GM15510 (cell line): Measurements from ENCODE around the gene CFAP299.

Source experiments
- POLR2A ChIP-seq: IDR thresholded peaks from 3 replicates; pipeline ENCODE4 v1.6.1; 2011; ENCODE audit warnings: borderline replicate concordance; ENCODE audit not compliant: insufficient read length; ENCODE audit errors: extremely low read depth

Gene CFAP299

DNA sequence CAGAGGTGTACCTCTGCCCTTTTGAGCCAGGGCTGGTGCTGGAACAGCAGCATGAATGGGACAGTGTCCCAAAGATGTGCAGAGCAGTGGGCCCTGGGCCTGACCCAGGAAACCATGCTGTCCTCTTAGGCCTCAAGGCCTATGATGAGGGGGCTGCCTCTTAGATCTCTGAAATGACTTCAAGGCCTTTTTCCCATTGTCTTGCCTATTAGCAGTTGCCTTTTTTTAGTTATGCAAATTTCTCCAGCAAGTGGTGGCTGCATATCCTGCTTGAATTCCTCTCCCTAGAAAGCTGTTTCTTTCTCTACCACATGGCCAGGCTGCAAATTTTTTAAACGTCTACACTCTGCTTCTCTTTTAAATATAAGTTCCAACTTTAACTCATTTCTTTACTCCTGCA is 160.3 kb downstream of the CFAP299 start:
- no peak for TF ChIP-seq POLR2A

DNA sequence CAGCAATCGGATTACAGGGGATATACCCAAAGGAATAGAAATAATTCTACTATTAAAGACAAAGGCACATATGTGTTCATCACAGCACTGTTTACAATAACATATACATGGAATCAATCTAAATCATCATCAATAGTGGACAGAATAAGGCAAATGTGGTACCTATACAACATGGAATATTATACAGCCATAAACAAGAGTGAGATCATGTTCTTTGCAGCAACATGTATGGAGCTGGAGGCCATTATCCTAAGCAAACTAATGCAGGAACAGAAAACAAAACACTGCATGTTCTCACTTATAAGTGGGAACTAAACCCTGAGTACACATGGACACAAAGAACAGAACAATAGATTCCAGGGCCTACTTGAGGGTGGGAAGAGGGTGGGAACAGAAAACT is 163.2 kb downstream of the CFAP299 start:
- no peak for TF ChIP-seq POLR2A

DNA sequence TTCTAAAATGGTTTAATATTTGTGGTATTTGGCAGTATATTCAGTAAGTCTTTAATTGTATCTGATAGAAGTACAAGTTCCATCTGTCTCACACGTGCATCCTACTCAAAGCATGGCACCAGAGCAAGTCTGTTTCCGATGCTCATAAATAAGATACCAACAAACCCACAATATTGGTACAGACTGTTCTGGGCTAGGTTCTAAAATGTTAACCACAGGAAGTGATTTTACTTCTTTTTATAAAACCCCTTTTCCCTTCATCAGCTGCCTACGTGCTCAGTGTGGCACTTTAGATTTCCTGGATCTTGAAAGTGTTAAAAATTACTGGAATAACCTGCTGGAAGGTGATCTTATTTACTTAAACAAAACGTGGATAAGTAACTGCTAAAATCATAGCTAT is 165.1 kb downstream of the CFAP299 start:
- TF ChIP-seq POLR2A, result no peak

DNA sequence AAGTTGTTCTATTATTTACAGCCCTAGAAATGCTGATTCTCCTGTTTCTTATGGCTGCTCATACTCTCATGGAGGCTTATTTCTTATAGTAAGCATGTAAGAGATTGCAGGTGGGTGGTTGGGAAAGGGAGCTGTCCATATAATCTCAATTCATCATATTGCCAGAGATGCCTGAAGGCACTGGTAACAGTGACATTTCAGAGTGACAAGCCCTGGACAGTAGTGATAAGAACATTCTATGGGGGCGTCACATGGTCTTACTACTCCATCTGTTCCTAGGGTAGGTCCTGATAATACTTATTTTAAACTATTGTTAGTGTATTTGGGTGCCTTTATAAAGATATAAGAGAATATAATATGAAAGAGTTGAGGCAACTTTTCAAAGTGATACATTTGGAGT is 171.5 kb downstream of the CFAP299 start:
- no peak for TF ChIP-seq POLR2A

DNA sequence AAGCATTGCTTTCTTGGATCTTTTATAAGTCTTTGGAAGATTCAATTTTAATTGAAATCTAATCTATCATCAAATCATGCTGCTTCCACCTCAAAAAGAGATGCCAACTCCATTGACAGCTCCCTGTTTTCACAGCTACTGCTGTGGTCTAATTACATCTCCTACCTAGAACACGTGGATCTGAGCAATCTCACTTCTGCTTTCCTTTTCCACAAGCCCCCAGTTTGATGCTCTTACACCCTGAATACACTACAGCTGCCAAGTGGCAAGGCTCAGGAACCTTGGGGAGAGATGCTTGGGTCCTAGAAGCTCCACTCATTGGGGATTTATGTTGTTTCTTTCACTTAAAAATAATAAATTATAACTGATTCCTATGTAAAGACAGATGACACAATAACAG is 172.0 kb downstream of the CFAP299 start:
- no peak for TF ChIP-seq POLR2A

DNA sequence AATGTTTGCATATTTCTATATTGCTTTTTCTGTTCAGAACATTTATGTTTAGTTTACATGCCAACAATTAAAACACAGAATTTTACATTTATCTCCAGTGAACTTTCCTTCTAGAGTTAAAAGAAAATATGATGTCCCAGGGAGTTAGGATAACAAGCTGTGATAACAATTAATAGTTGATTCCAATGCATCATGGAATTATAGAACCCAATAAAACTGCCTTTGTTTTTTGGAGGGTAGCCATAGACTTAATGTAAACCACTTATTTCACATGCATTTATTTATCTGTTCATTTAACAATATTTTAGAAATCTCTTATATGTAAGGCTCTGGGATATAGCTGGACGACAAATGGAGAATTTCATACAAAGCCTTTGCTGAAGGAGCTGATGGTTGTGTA is 180.0 kb downstream of the CFAP299 start:
- TF ChIP-seq POLR2A, result no peak

DNA sequence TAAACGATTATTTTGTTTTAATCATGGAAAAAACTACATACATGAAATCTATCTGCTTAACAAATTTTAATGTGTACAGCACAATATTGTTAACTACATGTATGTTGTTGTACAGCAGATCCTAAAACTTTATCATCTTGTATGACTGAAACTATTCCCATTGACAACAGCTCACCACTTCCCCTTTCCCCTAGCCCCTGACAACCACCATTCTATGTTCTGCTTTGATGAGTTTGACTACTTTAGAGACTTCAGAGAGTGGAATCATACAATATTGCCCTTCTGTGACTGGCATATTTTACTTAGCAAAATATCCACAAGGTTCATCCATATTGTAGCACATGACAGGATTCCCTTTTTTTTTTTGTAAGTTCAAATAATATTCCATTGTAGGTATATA is 185.9 kb downstream of the CFAP299 start:
- no peak for TF ChIP-seq POLR2A

DNA sequence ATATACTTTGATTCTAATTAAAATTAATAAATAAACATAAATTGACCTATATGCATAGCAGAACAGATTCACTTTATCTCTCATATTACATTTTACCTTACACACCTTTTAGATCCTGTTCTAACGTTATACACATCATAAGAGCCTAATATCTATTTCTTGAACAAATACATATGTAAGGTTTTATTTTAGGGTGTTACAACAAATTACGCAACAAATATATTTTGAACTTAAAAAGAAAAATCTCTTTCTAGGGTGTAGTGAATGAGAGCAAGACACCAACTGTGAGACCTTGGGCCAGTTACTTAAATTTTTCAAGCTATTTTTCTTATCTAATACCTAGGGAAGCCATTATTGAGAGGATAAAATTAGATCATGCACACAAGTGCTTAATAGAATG is 191.2 kb downstream of the CFAP299 start:
- TF ChIP-seq POLR2A, result no peak

DNA sequence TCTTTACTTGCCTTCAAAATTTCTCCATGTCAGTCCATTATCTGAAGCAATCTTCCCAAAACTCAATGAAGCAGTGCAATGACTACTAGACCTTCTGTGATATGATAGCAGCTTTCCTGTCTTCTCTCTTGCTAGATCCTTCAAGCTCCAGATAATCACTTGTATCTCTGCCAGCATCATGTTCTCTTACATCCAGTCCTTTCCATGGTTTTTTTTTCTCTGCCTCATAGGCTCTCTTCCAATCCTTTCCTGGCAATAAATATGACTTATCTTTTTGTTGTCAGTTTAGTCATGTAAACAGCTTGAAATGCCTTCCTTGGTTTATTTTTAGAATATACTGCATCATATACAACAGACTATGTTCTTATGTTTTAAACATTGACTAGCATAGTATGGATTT is 193.5 kb downstream of the CFAP299 start:
- no peak for TF ChIP-seq POLR2A

DNA sequence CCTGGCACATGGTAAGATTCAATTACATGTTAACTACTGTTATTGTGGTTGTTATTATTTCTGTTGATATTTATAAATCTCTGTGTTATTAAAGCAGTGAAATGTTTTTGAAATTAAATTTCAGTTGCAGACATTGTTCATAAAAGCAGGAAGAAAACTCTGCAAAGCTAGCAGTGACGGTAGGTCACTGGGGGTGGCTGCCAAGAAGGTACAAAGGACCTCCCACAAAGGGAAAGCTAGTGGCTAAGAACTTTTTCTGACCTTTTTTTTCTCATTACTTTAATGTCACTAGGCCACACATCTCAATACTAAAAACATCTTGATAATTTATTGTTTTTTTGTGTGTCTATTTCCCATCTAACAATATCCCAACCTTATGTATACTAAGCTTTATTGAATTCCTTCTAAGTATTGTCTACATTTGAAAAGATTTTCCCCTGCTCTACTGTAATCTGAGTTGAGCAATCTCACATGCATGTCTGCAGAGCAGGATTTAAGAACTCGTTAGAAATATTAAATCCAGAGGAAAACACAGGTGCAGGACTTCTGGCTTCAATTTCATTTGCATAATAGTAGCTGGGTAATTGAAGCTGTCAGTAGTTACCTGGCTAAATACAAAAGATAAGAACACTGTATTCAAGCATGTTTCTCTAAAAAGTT is 197.3 kb downstream of the CFAP299 start:
- no peak for TF ChIP-seq POLR2A

DNA sequence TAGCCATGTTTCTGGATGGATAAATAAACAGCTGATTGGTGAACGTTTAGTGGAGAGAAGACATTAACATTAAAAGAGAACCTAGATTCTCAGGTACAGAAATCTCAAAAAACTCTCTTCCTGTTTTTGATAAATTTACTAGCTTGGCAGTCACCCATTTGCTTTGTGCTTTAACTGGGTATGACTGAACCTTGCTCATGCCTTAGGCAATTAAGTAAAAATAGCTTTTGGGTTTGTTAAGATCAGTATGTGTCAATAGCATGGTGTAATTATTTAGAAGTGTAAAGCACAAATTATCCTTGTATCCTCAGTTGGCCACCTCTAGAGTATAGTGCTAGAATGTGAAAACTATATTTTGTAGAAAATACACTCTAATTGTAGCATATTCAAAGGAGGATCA is 200.0 kb downstream of the CFAP299 start:
- no peak for TF ChIP-seq POLR2A

DNA sequence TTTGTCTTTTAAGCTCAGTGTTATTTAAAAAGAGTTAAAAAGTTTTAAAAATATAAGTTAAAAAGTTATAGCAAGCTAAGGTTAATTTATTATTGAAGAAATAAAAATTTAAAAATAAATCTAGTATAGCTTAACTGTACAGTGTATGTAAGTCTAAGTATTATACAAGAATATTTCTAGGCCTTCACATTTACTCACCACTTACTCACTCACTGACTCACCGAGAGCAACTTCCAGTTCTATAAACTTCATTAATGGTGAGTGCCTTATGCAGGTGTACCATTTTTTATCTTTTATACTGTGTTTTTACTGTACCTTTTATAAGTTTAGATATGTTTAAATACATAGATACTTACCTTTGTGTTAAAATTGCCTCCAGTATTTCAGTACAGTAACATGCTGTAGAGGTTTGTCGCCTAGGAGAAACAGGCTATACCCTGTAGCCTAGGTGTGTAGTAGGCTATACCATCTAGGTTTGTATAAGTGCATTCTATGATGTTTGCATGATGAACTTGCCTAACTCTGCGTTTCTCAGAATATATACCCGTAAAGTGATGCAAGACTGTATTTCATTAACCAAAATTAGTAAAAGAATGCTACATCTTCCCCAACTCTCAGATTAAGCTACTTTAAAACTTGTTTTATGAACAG is 202.9 kb downstream of the CFAP299 start:
- no peak for TF ChIP-seq POLR2A

DNA sequence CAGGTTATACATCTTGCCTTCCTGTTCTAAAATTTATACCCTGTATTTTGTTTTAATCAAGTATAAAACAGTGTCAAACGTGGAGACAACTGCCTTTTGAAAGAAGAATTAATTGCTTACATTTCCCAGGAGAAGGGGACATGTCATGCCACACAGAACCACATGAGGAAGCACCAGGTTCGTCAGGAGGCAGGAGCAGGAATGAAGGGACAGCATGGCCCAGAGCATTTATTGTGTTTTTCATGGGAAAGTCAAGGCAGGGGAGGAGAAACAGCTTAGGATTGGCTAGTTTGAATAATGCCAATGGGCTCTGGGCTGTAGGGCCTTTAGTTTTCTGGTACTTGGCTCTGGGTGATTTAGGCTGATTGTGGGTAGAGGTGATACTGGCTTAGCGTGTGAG is 203.7 kb downstream of the CFAP299 start:
- TF ChIP-seq POLR2A, result no peak

DNA sequence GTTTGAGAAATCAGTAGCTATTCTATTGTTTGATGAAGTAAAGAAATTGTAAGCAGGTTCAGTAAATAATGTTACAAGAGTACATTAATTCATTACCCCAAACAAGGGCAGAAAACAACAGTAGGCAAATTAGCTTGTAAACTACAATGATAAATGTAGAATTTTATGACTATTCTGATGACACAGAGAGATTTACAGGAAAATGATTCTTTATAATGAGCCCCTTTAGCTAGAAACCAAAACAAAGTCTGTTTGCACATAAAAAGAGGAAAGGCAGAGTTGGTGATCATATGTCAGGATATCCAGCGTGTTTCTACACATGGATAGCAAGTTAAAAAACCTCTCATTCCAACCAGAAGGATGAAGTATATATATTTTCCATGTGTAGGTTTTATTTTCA is 204.8 kb downstream of the CFAP299 start:
- TF ChIP-seq POLR2A, result no peak

DNA sequence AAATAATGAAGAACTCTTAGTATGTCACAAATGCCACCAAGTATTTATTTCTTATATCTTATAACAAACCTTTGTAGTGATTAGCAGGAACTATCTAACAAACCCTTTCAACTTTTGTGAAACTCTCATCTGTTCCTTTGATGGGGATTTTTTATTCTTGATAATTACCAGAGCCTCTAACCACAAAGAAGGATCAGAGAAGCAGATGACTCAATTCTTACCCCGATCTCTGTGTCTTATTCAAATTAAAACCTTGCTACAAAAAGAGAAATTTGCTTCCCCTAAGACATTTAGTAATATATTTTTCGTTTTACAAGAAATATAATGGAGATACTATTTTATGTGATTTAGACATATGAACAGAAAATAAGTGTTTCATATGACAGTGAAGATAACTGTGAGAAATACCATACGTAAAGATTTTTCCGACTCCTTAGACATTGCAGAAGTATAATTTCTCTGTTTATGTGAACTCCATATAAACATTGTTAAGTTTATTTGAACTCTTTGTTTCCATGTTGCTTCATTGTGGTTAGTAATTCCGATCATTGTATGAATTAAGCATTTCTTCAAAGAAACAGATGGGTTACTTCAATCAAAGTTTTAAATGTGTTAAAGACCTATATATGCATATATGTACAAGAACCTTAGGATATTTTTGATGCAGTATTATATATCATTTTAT is 205.4 kb downstream of the CFAP299 start:
- no peak for TF ChIP-seq POLR2A

DNA sequence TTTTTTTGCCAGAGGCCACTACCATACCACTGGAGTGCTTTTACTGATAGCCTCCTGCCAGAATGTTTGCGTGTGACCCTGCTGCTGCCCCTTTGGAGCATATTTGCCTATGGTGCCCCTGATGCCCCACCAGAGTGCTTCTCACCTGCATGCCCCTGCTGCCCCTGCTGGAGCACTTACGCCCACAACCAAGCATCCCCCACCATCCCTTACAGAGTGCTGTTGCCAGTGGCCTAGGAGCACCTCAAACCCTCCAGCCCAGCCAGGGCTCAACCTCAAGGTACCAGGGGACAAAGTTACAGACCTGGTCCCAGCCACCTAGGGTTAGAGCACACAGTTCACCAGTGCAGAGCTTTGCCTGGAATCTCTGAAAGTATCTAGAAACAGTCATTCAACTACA is 207.2 kb downstream of the CFAP299 start:
- TF ChIP-seq POLR2A, result no peak
